Right lobe of liver (tissue), 6 donors: Measurements from ENCODE around the gene RANBP1. TPM values are rescaled to one million over a fixed set of nuclear protein-coding genes. Genes with fewer than 3 reads are reported as not detected.
A peak's percentile ranks its signal among the peaks of the same experiment; 100 is the strongest.

Experiments used
- ATAC-seq, 4 donors: fragments of 200-7000 bp; cut with Tn5 transposase; one replicate each; pipeline ENCODE4 v1.9.1; 2020; ENCODE audit warnings: mild to moderate bottlenecking in 4 of 4, moderate library complexity in 4 of 4
- DNase-seq, 3 donors: peaks; one replicate each; pipeline ENCODE4 v3.0.0-alpha.2; 2020
- H3K27ac ChIP-seq, 3 donors: fragments of 200-600 bp; one replicate each; pipeline ENCODE4 v1.8.0; 2022
- H3K27me3 ChIP-seq, 2 donors: fragments of 200-600 bp; one replicate each; pipeline ENCODE4 v1.8.0; 2022
- H3K36me3 ChIP-seq, 4 donors: fragments of 200-600 bp; sonication (generic) in 1 of 4; one replicate each; pipeline versions ENCODE4 v1.5.1 to v1.8.0; 2017 to 2022; ENCODE audit warnings: control low read depth in 1 of 4
- H3K4me1 ChIP-seq, 4 donors: fragments of 200-600 bp; sonication (generic) in 1 of 4; one replicate each; pipeline versions ENCODE4 v1.5.1 to v1.8.0; 2017 to 2022; ENCODE audit warnings: control low read depth in 1 of 4
- H3K4me3 ChIP-seq, 3 donors: fragments of 200-600 bp; one replicate each; pipeline ENCODE4 v1.8.0; 2022
- H3K9me3 ChIP-seq, 4 donors: fragments of 200-600 bp; sonication (generic) in 1 of 4; one replicate each; pipeline versions ENCODE4 v1.5.1 to v1.8.0; 2017 to 2022; ENCODE audit warnings: control low read depth in 1 of 4
- CTCF ChIP-seq, 4 donors: fragments of 200-600 bp in 3 of 4; fragments of 450-650 bp in 1 of 4; IDR thresholded peaks; one replicate each; pipeline versions ENCODE4 v1.5.1 to v1.8.0; 2016 to 2022; ENCODE audit warnings: antibody characterized with exemption in 4 of 4, mild to moderate bottlenecking in 2 of 4
- POLR2A ChIP-seq: fragments of 450-650 bp; IDR thresholded peaks from one replicate; pipeline ENCODE4 v1.6.1; 2017; ENCODE audit warnings: antibody characterized with exemption, mild to moderate bottlenecking
- WGBS: methylation state at CpG from one replicate; pipeline ENCODE4 v1.1.6; 2018; ENCODE audit warnings: low coverage, low lambda C conversion rate; ENCODE audit not compliant: insufficient coverage; ENCODE audit errors: missing lambda C conversion rate; 5-methylcytosine and 5-hydroxymethylcytosine counted together
- intact Hi-C, 2 donors: fragments of 100-400 bp; cut with DNase I; formaldehyde crosslinking; loops; one replicate each; pipeline versions ENCODE4 v1.11.2 to v1.14.1; 2022
- total RNA-seq, 6 experiments: library from RNA; depleted of rRNA in 2 of 6; stranded (reverse); fragments of >200 nt in 2 of 6; fragmentation: NEBNext Ultra II Directional in 3 of 6; extraction: Animal tissue kit (Norgen Biotek cat#: 25700) in 3 of 6; gene quantifications; one replicate each; pipeline versions ENCODE4 v1.1.0 to v1.2.4, GENCODE V29; 2016 to 2023
- donor health status: DM: no; HTN: yes; CAD: no.
- donor health status: DM: no; HTN: no; CAD: no.
- donor health status: DM: no; HTN: no; CAD: no.
- donor health status: DM: no; HTN: yes; CAD: no.
- donor health status: DM: no; HTN: yes; CAD: no.

The RANBP1 gene
- total RNA-seq, 6 experiments from 2014 or later = 39.5 to 224 (median 52.2) TPM

GRCh38 chr22:20117633-20118299, 1.9 kb downstream of the RANBP1 start:
- peak in 1 of 4 donors; percentile 1 for ATAC-seq
- Histone ChIP-seq H3K36me3 (peaks cover 0 to 54% (median 12%) of the 10 kb centered on the region in 4 donors), H3K4me3 (peak overlapping the region; percentile 73 to 92 (median 81)), H3K27me3 (no peaks in the 10 kb centered on the region), H3K9me3 (no peaks in the 10 kb centered on the region), H3K4me1 (peaks cover 0 to 24% (median 11%) of the 10 kb centered on the region in 4 donors), H3K27ac (peak overlapping the region in 1 of 3 donors; percentile 60)
- DNase-seq = peak in 2 of 3 donors; percentile 53 to 66
- WGBS = 0% methylated on average over 24 of the region's 66 CpGs
- intact Hi-C loops = loop anchor here (10.0 kb wide), 1 partner anchor 143 kb away; no protein-coding TSS in a partner anchor
- TF ChIP-seq CTCF (IDR thresholded peaks at IDR 0.05) = no peak
- no peak for TF ChIP-seq POLR2A

DNA sequence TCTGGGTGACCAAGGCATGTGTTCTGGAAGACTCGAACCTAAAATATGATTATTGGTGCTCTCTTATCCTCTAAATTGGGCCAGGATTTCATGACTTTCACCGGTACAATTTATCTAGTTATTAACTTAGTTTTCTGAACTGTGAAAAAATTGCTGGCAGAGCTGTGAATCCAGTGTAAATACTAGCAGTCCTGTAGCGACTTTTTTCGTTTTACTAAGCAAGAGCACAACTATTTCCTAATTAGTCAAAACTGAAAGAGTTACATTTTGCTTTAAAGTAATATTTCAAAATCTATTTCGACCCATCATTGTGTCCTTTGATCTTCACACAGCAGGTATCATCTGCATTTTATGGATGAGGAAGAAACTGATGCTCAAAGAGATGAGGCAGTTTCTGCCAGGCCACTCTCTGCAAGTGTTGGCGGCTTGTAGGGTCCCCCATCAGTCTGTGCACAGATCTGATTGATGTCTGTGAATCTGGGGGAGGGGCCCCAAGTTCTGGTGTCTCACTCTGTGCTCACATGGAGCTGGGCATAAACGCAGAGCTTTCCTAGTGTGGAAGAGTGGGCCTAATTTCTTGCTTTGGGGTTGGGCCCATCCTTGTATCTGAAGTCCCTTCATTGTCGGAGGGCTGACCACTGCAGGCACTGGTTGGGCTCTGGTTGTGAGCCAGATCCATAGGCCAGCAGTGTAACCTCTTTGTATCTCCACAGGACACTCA, 2.6 kb downstream of the RANBP1 start:
- DNase-seq = peak in 2 of 3 donors; percentile 6 to 32
- H3K4me3 ChIP-seq = peak overlapping the region; percentile 73 to 92 (median 81)
- intact Hi-C loops = loop anchor here (10.0 kb wide), 1 partner anchor 144 kb away; no protein-coding TSS in a partner anchor
- peaks cover 0 to 24% (median 11%) of the 10 kb centered on the region in 4 donors for H3K4me1 ChIP-seq
- 8% methylated on average over 7 of the region's 8 CpGs for WGBS
- peaks cover 0 to 50% (median 10%) of the 10 kb centered on the region in 4 donors for H3K36me3 ChIP-seq
- H3K27me3 ChIP-seq = no peaks in the 10 kb centered on the region
- no peaks in the 10 kb centered on the region for H3K9me3 ChIP-seq
- TF ChIP-seq POLR2A (no peak), CTCF (IDR thresholded peaks at IDR 0.05) (no peak)
- peak overlapping the region in 1 of 3 donors; percentile 60 for H3K27ac ChIP-seq
- no peak for ATAC-seq

- DNase-seq = no peak
- no peak for TF ChIP-seq CTCF (IDR thresholded peaks at IDR 0.05)
- no peak for TF ChIP-seq POLR2A
- peaks cover 3 to 39% (median 18%) of the 10 kb centered on the region in 4 donors for H3K4me1 ChIP-seq
- no peaks in the 10 kb centered on the region for H3K9me3 ChIP-seq
- H3K36me3 ChIP-seq = peaks cover 0 to 34% (median 9%) of the 10 kb centered on the region in 4 donors
- 92% methylated on average over 19 of the region's 22 CpGs for WGBS
- no peak overlapping the region for H3K27ac ChIP-seq
- H3K4me3 ChIP-seq = no peak overlapping the region
- H3K27me3 ChIP-seq = no peaks in the 10 kb centered on the region
- intact Hi-C loops = no loop called here
- no peak for ATAC-seq
Measured at GRCh38 chr22:20121856-20122415, 6.0 kb downstream of the RANBP1 start.

- WGBS = 97% methylated on average over 6 of the region's 13 CpGs
- no peak for ATAC-seq
- Histone ChIP-seq H3K27ac (no peak overlapping the region), H3K4me1 (peaks cover 1 to 35% (median 18%) of the 10 kb centered on the region in 4 donors), H3K4me3 (no peak overlapping the region), H3K27me3 (no peaks in the 10 kb centered on the region), H3K36me3 (peaks cover 0 to 34% (median 9%) of the 10 kb centered on the region in 4 donors), H3K9me3 (no peaks in the 10 kb centered on the region)
- intact Hi-C loops = no loop called here
- TF ChIP-seq CTCF (IDR thresholded peaks at IDR 0.05) (no peak), POLR2A (no peak)
- no peak for DNase-seq
Measured at GRCh38 chr22:20123366-20124082, 7.6 kb downstream of the RANBP1 start.
